Nephron progenitor cell (in vitro differentiated cells): ENCODE data around the gene RRP7A.
"Not testable (repeated sequence)": the region's sequence is repeated elsewhere in the genome, so short reads cannot be mapped to it uniquely, and the experiment has no call there.

Experiments used
- DNase-seq: peaks from one replicate; pipeline ENCODE4 v3.0.0; 2021
- H3K27ac Mint-ChIP-seq: 2 replicates; pipeline ENCODE4 v1.8.0; 2021; ENCODE audit warnings: mild to moderate bottlenecking, moderate library complexity, mixed read lengths
- H3K27me3 Mint-ChIP-seq: 2 replicates; pipeline ENCODE4 v1.8.0; 2021; ENCODE audit warnings: mild to moderate bottlenecking, low read depth, mixed read lengths; ENCODE audit not compliant: poor library complexity
- H3K36me3 Mint-ChIP-seq: 2 replicates; pipeline ENCODE4 v1.8.0; 2021; ENCODE audit warnings: low read depth, mixed read lengths
- H3K4me1 Mint-ChIP-seq: 2 replicates; pipeline ENCODE4 v1.8.0; 2021; ENCODE audit warnings: mixed read lengths
- H3K4me3 Mint-ChIP-seq: 2 replicates; pipeline ENCODE4 v1.8.0; 2021; ENCODE audit warnings: mild to moderate bottlenecking, moderate library complexity, mixed read lengths
- H3K9me3 Mint-ChIP-seq: 2 replicates; pipeline ENCODE4 v1.8.0; 2021; ENCODE audit warnings: mild to moderate bottlenecking, moderate library complexity, mixed read lengths
- TF ChIP-seq, protein P1 (sequence below): fragments of 200-600 bp; sonication (generic); IDR thresholded peaks from 2 replicates; pipeline ENCODE4 v1.5.0; 2021; ENCODE audit warnings: antibody characterized with exemption

Gene RRP7A

DNA sequence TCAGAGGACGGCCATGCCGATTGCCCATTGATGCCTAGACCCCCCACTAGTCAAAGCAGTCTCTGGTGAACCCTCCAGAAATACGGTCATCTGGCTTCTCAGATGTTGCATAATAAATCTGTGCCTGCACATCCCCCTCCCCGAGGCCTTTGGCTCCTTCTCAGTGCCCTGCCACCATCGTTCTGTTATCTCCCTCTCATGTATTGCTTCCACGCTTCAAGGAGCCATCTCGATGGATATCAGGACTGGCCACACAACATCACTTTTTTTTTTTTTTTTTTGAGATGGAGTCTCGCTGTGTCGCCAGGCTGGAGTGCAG is 1.6 kb upstream of the RRP7A start:
- H3K27ac Mint-ChIP-seq, result no peak overlapping the region
- peaks cover 14% of the 10 kb centered on the region for H3K9me3 Mint-ChIP-seq
- peak overlapping the region; percentile 47 for H3K4me3 Mint-ChIP-seq
- H3K27me3 Mint-ChIP-seq, result peaks cover 18% of the 10 kb centered on the region
- TF ChIP-seq, protein P1, sequence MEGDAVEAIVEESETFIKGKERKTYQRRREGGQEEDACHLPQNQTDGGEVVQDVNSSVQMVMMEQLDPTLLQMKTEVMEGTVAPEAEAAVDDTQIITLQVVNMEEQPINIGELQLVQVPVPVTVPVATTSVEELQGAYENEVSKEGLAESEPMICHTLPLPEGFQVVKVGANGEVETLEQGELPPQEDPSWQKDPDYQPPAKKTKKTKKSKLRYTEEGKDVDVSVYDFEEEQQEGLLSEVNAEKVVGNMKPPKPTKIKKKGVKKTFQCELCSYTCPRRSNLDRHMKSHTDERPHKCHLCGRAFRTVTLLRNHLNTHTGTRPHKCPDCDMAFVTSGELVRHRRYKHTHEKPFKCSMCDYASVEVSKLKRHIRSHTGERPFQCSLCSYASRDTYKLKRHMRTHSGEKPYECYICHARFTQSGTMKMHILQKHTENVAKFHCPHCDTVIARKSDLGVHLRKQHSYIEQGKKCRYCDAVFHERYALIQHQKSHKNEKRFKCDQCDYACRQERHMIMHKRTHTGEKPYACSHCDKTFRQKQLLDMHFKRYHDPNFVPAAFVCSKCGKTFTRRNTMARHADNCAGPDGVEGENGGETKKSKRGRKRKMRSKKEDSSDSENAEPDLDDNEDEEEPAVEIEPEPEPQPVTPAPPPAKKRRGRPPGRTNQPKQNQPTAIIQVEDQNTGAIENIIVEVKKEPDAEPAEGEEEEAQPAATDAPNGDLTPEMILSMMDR, result no peak
- H3K4me1 Mint-ChIP-seq, result peaks cover 34% of the 10 kb centered on the region
- no peak for DNase-seq
- H3K36me3 Mint-ChIP-seq, result no peaks in the 10 kb centered on the region

DNA sequence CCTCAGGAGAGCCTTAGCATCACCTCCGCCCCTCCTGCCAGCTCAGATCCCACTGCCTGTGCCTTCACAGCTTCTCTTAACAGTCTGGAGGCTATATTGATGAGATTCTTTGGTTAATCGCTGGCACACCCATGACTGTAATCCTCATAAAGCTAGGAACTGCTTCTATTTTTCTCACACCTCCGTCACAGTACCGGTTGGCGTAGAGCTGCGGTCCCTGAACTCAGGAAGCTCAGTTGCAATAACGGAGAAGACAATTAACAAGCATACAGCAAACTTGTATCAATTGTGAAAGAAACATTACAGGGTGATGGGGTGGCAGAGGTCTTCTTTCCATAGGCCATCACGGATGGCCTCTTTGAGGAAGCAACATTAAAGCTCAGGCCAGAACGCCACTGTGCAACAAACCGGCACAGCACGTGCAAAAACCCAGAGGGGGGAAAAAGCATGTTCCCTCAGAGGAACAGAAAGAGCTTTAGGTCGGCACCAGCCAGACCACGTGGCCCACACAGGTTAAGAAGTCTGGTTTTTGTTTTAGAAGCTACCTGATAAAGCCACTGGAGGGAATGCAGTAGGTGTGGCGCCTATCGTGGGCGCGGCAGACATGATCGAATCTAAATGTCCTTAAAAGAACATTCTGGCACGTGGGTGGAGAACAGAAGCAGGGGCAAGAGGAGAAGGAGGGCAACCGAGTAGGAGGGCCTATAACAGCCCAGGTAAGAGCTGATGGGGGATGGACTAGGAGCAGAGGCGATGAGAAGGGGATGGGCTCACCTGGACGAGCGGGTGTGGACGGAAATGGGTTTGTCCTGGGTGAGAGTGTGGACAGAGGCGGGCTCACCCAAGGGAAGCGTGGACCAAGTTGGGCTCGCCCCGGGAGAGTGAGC is 715 bp downstream of the RRP7A start:
- DNase-seq, H3K9me3 Mint-ChIP-seq, H3K27me3 Mint-ChIP-seq, H3K36me3 Mint-ChIP-seq: not testable (repeated sequence)
- Mint-ChIP-seq H3K27ac (peak overlapping the region; percentile 83), H3K4me1 (peaks cover 34% of the 10 kb centered on the region), H3K4me3 (peak overlapping the region; percentile 99)

DNA sequence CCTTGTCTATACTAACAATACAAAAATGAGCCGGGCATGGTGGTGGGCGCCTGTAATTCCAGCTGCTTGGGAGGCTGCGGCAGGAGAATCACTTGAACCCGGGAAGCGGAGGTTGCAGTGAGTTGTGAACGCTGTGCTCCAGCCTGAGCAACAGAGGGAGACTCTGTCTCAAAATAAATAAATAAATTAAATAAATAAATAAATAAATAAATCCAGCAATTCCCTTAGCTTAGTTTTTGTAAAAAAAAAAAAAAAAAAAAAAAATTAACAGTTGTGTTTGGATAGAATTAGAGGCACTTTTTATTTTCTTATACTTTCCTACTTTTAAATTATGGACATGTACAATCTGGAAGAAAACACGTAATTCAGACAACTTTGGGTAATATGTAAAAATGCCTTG is 2.5 kb downstream of the RRP7A start:
- not testable (repeated sequence) for H3K36me3 Mint-ChIP-seq, H3K9me3 Mint-ChIP-seq, H3K27me3 Mint-ChIP-seq, H3K4me3 Mint-ChIP-seq, H3K27ac Mint-ChIP-seq, DNase-seq
- peaks cover 29% of the 10 kb centered on the region for H3K4me1 Mint-ChIP-seq

DNA sequence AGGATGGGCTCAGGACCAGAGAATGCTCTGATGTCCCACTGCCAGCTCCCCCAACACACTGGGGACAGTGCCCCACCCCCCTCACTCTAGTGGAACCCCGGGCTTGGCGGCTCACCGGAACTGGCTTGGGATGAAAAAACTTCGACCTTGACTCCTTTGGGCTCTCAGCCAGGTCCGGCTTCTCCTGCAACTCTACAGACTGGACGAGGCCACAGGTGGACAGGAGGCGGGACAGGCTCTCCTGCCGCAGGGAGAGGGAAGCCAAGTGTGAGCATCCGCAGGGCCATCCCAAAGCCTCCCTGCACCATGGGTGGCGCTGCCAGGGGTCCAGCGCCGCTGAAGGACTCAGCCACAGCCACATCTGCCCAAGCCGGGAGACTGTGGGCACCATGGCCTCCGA is 3.7 kb downstream of the RRP7A start:
- Mint-ChIP-seq H3K4me1 (peaks cover 26% of the 10 kb centered on the region), H3K27ac (no peak overlapping the region), H3K9me3 (no peaks in the 10 kb centered on the region), H3K27me3 (no peaks in the 10 kb centered on the region), H3K4me3 (no peak overlapping the region), H3K36me3 (peaks cover 5% of the 10 kb centered on the region)
- DNase-seq, result no peak
- TF ChIP-seq, protein P1, result no peak

DNA sequence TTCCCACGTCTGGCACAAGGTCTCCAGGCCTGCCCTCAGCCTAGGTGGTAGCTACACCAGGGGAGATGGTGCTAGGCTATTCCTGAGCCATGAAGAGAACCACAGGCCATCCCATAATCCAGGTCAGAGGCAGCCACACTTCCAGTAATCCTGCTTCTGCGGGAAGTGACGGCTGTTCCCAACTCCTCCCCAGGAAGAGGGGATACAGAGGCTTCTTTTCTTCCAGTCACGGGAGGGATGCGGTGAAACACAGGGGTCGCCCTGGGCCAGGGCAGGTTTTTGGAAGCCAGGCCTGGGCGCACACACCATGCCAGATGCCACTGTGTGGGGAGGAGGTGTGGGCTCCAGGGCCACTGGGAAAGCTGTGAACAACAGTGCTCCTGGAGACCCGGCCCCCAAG is 4.3 kb downstream of the RRP7A start:
- H3K27me3 Mint-ChIP-seq, H3K36me3 Mint-ChIP-seq, DNase-seq, H3K27ac Mint-ChIP-seq, H3K9me3 Mint-ChIP-seq, H3K4me3 Mint-ChIP-seq: not testable (repeated sequence)
- peaks cover 22% of the 10 kb centered on the region for H3K4me1 Mint-ChIP-seq

DNA sequence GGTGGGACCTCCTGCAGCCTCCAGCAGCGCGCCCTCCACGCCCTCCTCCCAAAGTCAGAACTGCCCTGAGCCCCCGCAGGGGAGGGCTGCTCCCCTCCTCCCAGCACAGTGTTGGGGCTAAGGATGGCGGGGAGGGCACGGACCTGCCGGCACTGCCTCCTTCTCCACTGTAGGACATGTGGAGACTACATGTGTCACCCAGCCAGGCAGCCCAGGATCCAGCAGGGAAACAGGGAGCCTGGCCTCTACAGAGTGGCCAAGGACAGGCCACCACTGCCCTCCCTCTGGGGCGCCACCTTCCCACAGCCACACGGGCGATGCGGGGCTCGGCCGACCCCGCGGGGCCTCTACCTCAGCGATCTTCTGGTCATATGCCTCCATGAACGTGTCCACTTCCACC is 5.3 kb downstream of the RRP7A start:
- not testable (repeated sequence) for H3K27ac Mint-ChIP-seq, H3K36me3 Mint-ChIP-seq, H3K27me3 Mint-ChIP-seq, DNase-seq, H3K9me3 Mint-ChIP-seq, H3K4me3 Mint-ChIP-seq
- peaks cover 15% of the 10 kb centered on the region for H3K4me1 Mint-ChIP-seq

DNA sequence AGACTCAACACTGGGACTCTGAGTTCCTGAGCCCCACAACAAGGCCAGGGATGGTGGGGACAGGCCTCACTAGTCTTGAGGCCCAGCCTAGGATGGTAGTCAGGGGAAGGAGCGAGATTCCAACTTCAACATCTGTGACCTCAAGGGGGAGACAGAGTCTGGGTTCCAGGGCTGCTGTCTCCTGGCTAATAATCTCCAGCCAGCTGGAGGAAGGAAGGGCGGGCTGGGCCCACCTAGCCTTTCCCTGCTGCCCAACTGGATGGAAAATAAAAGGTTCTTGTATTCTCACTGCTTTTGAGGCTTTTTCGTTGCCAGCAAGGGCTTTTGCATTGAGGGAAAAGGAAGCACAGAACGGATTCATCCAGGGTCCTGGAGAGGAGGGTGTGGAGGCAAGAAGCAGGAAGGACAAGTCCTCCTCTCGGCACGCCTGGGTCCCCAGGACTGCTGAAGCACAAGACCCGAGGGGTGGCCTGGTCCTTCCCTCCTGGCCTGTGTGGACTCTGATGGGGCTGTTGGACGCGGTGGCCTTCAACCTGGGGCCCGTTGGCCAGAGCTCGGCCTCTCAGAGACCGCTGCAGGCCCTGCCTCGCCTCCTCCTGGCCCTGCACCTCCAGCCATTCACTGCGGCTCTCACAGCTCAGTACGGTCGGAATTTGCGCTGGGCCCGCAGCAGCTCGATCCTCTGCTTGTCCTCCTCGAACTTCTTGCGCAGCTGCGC is 7.2 kb downstream of the RRP7A start:
- peak overlapping the region; percentile 88 for H3K27ac Mint-ChIP-seq
- peak; percentile 40 for DNase-seq
- H3K4me3 Mint-ChIP-seq, H3K36me3 Mint-ChIP-seq, H3K4me1 Mint-ChIP-seq, H3K27me3 Mint-ChIP-seq, H3K9me3 Mint-ChIP-seq: not testable (repeated sequence)
- TF ChIP-seq, protein P1, result peak; percentile 39

DNA sequence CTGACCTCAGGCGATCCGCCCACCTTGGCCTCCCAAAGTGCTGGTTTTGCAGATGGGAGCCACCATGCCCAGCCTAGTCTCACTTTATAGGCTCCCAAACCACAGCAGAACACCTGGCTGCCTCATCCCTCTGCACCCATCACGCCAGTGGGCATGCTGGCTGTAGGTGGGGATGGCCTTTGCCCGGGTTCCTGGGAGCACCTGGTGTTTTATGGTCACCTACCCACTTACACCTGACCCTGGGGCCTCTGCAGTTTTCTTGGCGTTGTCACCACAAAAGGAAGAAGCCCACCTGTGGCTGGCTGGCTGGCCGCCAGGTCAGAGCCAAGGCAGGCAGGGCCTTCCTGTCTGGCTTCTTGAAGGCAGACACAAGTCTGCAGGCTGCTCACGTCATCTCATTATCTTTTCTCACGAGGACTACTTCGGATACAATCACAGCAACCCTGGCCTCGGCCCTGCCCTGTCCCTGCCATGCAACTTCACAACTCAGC is 8.2 kb downstream of the RRP7A start:
- Mint-ChIP-seq H3K36me3 (peaks cover 5% of the 10 kb centered on the region), H3K27ac (peak overlapping the region; percentile 97), H3K4me3 (no peak overlapping the region), H3K4me1 (peaks cover 9% of the 10 kb centered on the region), H3K9me3 (no peaks in the 10 kb centered on the region), H3K27me3 (no peaks in the 10 kb centered on the region)
- no peak for DNase-seq
- TF ChIP-seq, protein P1, result no peak
